NCI-H2107 (cell line): Measurements from ENCODE around the gene GPR84.

Source experiments
- DNase-seq: peaks from one replicate; lab custom pipeline; 2025; lab: John Stamatoyannopoulos, UW

The GPR84 gene

GRCh38 chr12:54364413-54364812 is at the start of gene GPR84:
Gene GPR84 (minus strand): TSS chr12:54364486. CDS start chr12:54363851, 635 bp downstream.
- no peak for DNase-seq

- no peak for DNase-seq
Observed at GRCh38 chr12:54413284-54414190, 49.3 kb upstream of the GPR84 start.

DNA sequence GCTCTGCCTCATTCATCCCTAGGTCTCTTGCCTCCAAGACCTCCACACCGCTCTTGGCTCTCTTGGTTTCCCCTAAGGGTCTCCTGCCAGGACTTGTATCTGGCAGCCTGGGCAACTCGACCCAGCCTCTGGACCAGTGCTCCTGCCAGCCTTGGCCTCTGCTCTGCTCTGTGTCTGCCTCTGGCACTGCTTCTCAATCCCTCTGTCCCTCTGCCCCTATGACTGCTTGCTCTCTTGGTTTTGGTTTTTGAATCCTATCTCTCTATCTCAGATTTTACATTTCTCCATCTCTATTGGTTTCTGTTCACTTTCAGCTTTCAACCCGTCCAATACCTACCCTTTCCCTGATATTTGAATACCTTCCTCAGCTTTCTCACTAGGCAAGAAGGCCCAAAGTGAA is 48.5 kb upstream of the GPR84 start:
- no peak for DNase-seq

DNA sequence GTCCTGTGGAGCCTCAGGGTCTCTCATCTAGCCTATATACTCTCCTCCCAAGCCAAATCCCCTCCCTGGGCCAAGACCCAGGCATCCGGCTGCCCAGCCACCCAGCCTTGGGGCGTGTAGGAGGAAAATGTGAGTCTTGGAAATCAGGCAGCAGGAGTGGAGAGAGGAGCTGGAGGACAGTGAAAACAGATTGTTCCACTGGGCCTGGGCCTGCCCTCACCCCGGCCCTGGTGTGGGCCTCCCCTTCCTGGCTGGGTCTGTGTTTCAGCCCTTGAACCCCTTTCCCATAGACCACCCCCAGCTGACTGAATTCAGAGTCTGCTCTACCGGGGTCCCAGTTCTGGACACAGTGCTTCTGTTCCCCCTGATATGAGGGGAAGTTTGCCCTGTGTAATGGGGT is 48.1 kb upstream of the GPR84 start:
- DNase-seq: no peak

DNA sequence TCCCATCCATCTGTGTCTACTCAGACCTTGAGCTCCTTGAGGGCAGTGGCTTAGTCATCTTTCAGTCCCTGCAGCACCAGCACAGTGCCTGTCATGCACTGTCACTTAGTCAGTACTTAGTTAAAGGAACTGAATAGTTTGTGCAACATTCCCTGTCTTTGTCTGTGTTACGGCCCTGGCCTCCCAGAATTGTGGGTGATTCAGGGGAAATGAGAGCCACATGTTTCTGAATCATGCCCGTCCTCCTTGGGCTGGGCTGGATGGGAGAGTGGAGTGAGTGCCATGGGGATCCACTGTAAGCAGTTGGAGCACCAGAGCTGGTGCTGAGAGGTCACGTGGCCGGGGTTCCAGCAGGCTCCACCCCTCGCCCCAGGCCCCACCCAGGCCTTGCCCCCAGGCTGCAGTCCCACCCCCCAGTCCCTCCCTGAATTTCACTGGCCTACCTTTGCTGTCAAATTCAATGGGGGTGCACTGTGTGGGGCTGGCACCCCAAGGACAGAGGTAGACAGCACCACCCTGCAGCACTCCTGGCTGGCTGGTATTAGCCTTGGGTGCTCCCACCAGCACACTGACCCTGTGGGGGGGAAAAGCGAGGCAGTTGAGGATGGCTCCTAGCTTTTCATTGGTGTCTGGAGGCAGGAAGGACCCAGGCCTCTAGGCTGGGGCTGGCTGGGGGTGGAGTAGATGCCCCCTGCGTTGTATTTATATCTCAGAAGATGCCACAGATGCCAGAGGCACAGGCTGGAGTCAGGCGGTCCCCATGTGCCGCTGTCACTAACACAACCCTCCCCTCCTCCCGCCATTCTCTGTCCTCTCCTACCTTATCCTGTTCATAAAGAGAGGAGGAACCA is 47.3 kb upstream of the GPR84 start:
- no peak for DNase-seq

- DNase-seq: no peak
Observed at GRCh38 chr12:54409267-54409666, 45.0 kb upstream of the GPR84 start.

DNA sequence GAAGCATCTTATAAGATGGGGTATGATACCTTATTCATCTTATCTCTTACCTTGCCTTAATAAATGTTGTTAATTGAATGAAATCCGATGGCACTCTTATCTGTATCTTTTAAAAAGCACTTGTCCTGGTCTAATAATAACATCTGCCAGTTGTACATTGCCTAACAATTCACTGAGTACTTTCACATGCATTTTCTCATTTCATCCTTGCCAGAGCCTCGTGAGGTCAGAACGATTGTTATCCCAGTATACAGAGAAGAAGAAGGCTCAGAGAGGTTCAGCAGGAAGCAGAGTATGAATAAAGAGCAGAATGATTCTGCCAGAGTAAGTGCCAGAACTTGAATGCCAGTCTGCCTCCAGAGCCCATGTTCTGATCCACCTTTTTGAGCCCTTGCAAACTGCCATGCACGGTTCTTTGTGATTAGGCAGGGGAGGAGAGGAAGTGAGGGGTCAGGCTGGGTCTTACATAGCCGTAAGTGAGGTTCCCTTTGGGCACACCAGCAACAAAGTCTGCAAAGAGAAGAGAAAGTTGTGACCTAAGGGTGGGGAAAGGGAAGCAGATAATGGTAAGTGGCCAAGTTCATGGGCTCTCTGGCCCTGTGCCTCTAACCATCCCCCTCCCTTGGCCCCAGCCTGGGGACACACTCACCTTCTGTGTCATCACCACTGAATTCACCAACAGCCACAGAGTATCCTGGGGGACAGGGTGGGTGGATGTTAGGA is 43.1 kb upstream of the GPR84 start:
- DNase-seq: no peak

DNA sequence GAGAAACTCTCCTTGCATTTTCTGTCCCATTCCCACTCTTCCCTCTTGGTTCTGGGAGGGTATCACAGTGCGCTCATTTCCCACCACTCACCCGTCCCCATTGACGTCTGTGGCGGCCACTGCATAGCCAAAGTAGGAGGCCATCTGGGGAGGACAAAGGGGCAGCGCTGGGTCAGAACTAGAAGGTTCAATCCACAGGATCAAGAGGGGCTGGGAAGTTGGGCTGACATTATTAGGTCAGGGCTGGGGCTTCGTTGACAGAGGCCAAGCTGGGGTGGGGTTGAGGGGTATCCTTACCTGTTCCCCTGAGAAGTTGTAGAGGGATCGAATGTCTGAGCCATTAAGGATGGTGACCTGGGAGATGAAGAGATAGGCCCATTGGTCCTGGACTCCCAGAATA is 41.3 kb upstream of the GPR84 start:
- no peak for DNase-seq

- no peak for DNase-seq
Observed at GRCh38 chr12:54405106-54405505, 40.8 kb upstream of the GPR84 start.

DNA sequence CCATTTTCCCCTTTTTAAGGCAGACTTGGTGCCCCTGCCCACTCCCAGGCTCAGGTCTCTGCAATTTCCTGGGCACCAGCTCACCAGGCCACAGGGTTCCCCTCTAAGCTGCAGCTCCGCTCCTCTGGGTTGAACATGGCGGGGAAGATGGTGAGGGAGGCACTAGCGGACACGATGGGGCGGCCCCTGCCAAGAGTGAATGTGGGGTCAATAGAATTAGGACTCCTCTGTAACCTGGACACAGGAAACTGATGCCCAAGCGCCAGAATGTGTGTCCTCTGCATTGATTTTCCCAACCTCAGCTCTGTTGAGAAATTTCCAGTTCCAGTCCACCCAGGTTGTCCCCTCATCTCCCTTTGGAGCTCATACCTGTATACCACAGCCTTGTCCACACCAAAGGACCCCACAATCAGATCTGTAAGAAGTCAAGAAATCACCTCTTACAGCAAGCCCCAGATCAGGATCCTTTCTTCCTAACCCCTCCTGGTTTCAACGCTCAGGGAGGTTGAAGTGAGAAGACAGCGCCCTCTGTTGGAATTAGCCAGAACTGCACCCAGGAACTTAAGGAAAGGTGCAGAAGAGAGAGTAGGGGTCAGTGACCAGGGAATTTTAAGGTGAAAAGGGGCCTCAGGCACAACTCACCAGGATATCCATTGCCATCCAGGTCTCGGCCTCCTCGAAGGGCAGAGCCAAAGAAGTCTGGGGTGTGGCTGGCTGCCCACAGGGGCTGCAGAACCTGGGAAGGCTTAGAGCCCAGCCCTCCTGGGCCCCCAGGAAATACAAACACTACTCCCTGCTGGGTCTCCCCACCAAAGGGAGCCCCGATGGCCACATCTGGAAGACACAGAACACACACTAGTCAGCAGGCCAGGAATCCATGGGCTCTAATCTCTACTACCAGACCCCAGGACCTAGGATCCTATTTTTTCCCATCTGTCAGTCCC is 40.0 kb upstream of the GPR84 start:
- DNase-seq: no peak

DNA sequence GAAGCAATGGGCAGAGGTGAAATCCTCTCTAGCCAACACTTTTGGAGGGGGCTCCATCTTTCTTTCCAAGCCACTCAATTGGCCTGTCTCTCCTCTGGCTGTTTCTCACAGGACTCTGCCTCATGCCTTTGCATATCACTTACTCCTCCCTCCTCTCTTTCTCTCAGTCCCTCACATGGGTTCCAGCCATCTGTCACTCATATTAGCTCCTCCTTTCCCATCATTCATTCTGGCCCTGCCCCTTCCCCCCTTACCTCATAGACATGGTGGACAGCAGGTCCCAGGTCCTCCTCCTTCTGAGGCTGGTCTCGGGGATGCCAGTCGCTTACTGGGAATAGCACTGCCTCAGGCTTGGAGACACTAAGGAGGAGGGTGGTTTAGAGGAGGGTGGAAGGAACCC is 36.8 kb upstream of the GPR84 start:
- DNase-seq: no peak

DNA sequence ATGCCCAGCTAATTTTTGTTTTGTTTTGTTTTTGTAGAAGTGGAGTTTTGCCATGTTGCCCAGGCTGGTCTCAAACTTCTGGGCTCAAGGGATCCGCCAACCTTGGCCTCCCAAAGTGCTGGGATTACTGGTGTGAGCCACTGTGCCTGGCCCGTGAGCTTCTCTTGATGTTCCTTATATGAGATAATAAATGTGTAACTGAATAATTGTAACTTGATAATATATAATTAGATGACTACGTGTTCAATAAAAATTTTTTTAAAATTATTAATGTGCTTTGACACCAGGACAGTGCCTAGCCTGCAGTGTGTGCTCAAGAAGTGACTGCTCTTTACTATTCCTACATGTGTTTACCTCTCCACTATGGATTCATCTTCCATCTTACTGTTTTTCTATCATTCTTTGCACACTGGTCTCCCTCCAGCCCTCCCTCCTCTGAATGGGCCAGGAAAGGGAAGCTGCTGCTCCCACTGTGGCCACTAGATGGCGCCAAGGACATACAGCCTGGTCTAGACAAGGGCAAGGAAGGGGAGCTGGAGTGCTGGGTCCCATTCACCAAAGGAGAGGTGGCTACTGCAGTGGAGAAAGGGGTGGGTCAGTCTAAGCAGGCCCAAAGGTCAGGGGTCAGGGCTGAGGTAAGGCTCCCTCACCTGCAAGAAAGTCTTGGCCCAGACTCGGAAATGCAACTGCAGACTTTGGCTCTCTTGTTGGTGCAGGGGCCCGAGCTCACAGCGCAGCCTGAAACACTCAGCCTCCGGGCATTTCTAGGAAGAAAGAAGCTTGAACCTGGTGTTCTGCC is 34.9 kb upstream of the GPR84 start:
- peak; percentile 68 for DNase-seq

GRCh38 chr12:54398218-54398617 is 33.9 kb upstream of the GPR84 start:
- DNase-seq: no peak

DNA sequence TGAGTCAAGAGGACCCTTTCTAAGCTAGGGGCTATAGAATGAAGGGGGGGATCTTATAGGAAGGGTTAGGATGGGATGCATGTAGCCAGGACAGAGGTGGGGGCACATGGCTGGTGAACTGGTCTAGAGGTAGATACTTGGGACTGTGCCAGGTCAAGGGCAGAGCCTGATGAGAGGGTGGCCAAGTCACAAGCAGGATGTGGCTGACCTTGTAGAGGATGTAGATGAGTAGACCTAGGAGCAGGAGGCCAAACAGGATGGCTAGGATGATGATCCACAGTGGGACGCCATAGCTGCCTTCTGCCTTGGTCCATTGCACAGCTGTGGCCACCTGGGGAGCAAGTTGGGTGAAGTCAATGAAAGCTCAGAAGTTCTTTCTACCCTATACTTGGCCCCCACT is 32.9 kb upstream of the GPR84 start:
- no peak for DNase-seq

DNA sequence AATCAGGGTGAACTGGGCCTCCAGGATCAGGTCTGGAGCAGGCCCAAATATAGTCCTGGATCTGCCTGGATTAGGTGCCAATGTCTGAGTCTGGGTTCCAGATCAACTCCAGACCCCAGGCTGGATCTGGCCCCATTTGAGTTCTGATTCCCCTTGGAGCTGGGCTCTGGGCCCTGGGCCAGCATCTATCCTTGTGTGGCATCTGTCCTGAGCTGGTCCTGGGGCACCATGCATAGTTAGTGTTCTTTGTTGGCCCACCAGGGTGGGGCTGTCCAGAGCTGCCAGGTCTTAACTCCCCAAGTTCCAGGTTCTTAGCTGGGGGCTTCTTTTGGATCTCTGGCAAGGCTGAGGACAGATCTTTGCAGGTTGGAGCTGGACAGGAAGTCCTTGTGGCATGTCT is 31.3 kb upstream of the GPR84 start:
- no peak for DNase-seq

- DNase-seq: no peak
Observed at GRCh38 chr12:54394986-54395385, 30.7 kb upstream of the GPR84 start.

- peak; percentile 51 for DNase-seq
Observed at GRCh38 chr12:54394281-54394719, 30.0 kb upstream of the GPR84 start.

- DNase-seq: no peak
Observed at GRCh38 chr12:54393743-54394142, 29.5 kb upstream of the GPR84 start.

GRCh38 chr12:54393207-54393609 is 28.9 kb upstream of the GPR84 start:
- DNase-seq: no peak

- DNase-seq: no peak
Observed at GRCh38 chr12:54392485-54393206, 28.4 kb upstream of the GPR84 start.
